Hepatocyte (in vitro differentiated cells): ENCODE results near the gene FNDC3B.

ENCODE experiments used
- CTCF ChIP-seq: fragments of 200-600 bp; sonication (generic); IDR thresholded peaks from 2 replicates; pipeline ENCODE4 v1.5.1; 2016; ENCODE audit warnings: antibody characterized with exemption, mild to moderate bottlenecking; ENCODE audit not compliant: poor library complexity
- EZH2 ChIP-seq: fragments of 200-600 bp; sonication (generic); IDR thresholded peaks from 2 replicates; pipeline ENCODE4 v1.6.1; 2016; ENCODE audit warnings: antibody characterized with exemption, mild to moderate bottlenecking, borderline replicate concordance

GRCh38 chr3:172291650-172292049 lies 252.3 kb downstream of the FNDC3B start:
- no peak for TF ChIP-seq CTCF
- no peak for TF ChIP-seq EZH2
